Measurements from ENCODE around the gene CLEC3B.

The CLEC3B gene

DNA sequence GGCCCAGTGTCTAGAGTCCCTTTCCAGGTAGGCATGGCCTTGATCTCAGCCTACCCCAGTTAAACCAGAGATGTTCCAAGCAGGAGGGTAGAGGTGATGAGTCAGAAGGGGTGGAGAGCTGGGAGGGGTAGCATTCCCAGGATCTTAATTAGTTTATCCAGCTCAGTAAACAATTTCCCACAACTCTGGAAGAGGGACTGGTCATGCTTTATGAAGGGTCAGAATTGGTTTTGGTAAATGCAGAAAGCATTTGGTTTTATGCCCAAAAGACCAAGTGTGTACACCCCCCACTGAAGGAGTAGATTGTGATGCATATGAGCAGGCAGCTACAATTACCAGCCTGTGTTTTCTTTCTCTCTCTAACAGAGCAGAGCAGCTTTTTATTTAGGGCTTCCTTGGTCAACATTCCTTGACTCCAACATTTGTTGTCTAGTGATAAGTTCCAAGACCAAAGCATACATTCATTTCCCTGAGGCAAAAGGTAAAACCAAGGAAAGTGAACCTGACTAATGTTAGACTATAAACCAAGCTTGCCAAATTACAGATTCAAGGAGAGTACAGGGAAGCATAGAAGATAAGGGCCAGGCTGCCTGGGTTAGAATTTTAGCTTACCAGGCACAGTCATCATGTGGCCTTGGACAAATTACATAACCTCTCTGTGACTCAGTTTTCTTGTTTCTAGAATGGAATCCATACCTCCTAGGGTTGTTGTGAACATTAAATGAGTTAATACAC, 32.5 kb upstream of the CLEC3B start:
- Histone ChIP-seq H3K4me3 (ENCODE audit: control insufficient read depth in 1 of 7, extremely low read depth in 1 of 7, insufficient read depth in 4 of 7, low read depth in 2 of 7, low read length in 6 of 7) (no peak overlapping the region), H3K36me3 (ENCODE audit: control insufficient read depth in 4 of 4, insufficient read depth in 4 of 4, low read length in 3 of 4) (peaks cover 24 to 89% (median 54%) of the 10 kb centered on the region in 4 experiments), H3K4me1 (ENCODE audit: control extremely low read depth in 1 of 4, control insufficient read depth in 4 of 4, insufficient read depth in 4 of 4, low read length in 3 of 4) (peaks cover 0 to 3% (median 0%) of the 10 kb centered on the region in 4 experiments), H3K27ac (ENCODE audit: insufficient read depth in 1 of 2, low read depth in 1 of 2, low read length in 2 of 2, poor library complexity in 1 of 2, severe bottlenecking in 2 of 2) (no peak overlapping the region), H3K9me3 (ENCODE audit: control extremely low read depth in 1 of 5, control insufficient read depth in 4 of 5, insufficient read depth in 2 of 5, low read depth in 1 of 5, low read length in 4 of 5) (no peaks in the 10 kb centered on the region), H3K27me3 (replicated peaks in 2 of 5; ENCODE audit: control insufficient read depth in 4 of 5, insufficient read depth in 5 of 5, low read length in 4 of 5) (no peaks in the 10 kb centered on the region)
- POLR2A ChIA-PET, result no interaction called here
- CTCF ChIA-PET, result interaction anchor here (0.8 to 4.0 kb wide), 8 partner anchors 8 to 80 kb away, joined by 3 to 23 read pairs (median 4); no protein-coding TSS in a partner anchor
- DNase-seq, result no peak

DNA sequence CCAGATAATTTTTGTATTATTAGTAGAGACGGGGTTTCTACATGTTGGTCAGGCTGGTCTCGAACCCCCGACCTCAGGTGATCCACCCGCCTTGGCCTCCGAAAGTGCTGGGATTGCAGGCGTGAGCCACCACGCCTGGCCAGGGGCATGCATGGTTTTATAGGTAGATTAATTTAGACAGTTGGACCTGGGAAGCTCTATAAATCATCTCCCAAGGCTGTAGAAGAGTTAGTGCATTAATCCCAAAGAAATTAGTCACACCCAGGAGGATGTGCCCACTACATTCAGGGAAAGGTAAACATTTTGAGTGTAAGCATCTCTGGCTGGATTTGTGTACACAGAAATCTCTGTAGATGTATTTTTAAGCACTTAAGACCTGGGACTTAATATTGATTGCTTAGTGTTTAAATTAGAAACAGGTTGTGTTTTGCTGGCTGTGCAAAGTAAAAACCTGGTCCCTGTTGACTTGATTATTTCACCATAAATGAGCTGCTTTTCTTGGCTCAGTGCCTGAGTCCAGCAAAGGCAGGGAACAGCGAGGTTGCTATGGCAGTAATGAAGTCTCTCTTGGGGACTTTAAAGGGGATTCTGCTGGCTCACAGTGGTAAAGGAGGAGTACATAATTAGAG, 30.8 kb upstream of the CLEC3B start:
- no peak for DNase-seq
- ChIA-PET CTCF (interaction anchor here (1.3 kb wide), 1 partner anchor 43 kb away, joined by 3 read pairs; no protein-coding TSS in a partner anchor), POLR2A (no interaction called here)
- Histone ChIP-seq H3K36me3 (ENCODE audit: control insufficient read depth in 4 of 4, insufficient read depth in 4 of 4, low read length in 3 of 4) (peaks cover 21 to 89% (median 55%) of the 10 kb centered on the region in 4 experiments), H3K4me1 (ENCODE audit: control extremely low read depth in 1 of 4, control insufficient read depth in 4 of 4, insufficient read depth in 4 of 4, low read length in 3 of 4) (peaks cover 0 to 3% (median 0%) of the 10 kb centered on the region in 4 experiments), H3K4me3 (ENCODE audit: control insufficient read depth in 1 of 7, extremely low read depth in 1 of 7, insufficient read depth in 4 of 7, low read depth in 2 of 7, low read length in 6 of 7) (no peak overlapping the region), H3K9me3 (ENCODE audit: control extremely low read depth in 1 of 5, control insufficient read depth in 4 of 5, insufficient read depth in 2 of 5, low read depth in 1 of 5, low read length in 4 of 5) (no peaks in the 10 kb centered on the region), H3K27me3 (replicated peaks in 2 of 5; ENCODE audit: control insufficient read depth in 4 of 5, insufficient read depth in 5 of 5, low read length in 4 of 5) (no peaks in the 10 kb centered on the region), H3K27ac (ENCODE audit: insufficient read depth in 1 of 2, low read depth in 1 of 2, low read length in 2 of 2, poor library complexity in 1 of 2, severe bottlenecking in 2 of 2) (no peak overlapping the region)
- WGBS (ENCODE audit: insufficient coverage), result 88% methylated on average over 6 of the region's 8 CpGs

DNA sequence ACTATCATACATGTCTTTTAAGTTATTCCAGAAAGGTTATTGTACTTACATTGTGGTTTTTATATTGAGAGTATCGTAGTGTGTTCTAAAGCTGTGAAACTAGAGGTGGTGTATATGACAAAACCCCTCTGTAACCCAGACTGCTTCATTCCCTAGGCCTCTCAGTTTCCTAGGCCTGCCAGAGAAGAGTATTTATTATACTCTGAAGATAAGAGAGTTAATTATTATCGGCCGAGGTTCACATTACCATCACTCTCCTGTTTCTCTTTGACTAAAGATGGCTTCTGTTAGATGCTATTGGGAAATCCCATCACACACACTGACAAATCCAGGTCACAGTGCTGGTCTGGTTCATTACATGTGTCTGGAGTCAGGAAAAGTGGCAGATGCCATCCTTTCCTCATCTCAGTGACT, 29.5 kb upstream of the CLEC3B start:
- H3K4me3 ChIP-seq (ENCODE audit: control insufficient read depth in 1 of 7, extremely low read depth in 1 of 7, insufficient read depth in 4 of 7, low read depth in 2 of 7, low read length in 6 of 7), result no peak overlapping the region
- H3K9me3 ChIP-seq (ENCODE audit: control extremely low read depth in 1 of 5, control insufficient read depth in 4 of 5, insufficient read depth in 2 of 5, low read depth in 1 of 5, low read length in 4 of 5), result no peaks in the 10 kb centered on the region
- POLR2A ChIA-PET, result interaction anchor here (0.5 kb wide), 1 partner anchor 34 kb away, joined by 3 read pairs; no protein-coding TSS in a partner anchor
- H3K36me3 ChIP-seq (ENCODE audit: control insufficient read depth in 4 of 4, insufficient read depth in 4 of 4, low read length in 3 of 4), result peaks cover 16 to 87% (median 56%) of the 10 kb centered on the region in 4 experiments
- WGBS (ENCODE audit: insufficient coverage), result 100% methylated on average over 1 of the region's 3 CpGs
- H3K4me1 ChIP-seq (ENCODE audit: control extremely low read depth in 1 of 4, control insufficient read depth in 4 of 4, insufficient read depth in 4 of 4, low read length in 3 of 4), result peaks cover 0 to 3% (median 0%) of the 10 kb centered on the region in 4 experiments
- DNase-seq, result no peak
- CTCF ChIA-PET, result interaction anchor here (1.3 kb wide), 1 partner anchor 42 kb away, joined by 3 read pairs; no protein-coding TSS in a partner anchor
- H3K27me3 ChIP-seq (replicated peaks in 2 of 5; ENCODE audit: control insufficient read depth in 4 of 5, insufficient read depth in 5 of 5, low read length in 4 of 5), result no peaks in the 10 kb centered on the region
- no peak overlapping the region for H3K27ac ChIP-seq (ENCODE audit: insufficient read depth in 1 of 2, low read depth in 1 of 2, low read length in 2 of 2, poor library complexity in 1 of 2, severe bottlenecking in 2 of 2)

DNA sequence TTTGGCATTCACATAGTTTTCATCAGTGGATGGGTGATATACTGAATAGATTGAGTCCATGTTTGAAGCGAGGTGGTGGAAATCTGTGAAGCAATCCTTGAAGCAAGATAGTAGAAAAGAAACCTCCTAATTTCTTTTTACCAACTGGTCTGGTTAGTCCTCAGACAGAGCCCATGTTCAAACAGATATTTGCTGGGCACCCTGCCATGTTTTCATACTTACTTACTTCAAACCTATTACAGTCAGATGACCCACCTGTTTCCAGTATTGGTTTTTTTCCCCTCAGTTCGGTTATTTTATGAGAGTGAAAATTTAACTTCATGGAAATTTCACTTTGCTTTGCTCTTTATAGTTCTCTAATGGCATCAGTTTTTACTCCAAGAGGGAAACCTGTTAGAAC, 26.3 kb upstream of the CLEC3B start:
- WGBS (ENCODE audit: insufficient coverage), result no CpG with 5 or more reads among the region's 2 CpGs
- Histone ChIP-seq H3K4me3 (ENCODE audit: control insufficient read depth in 1 of 7, extremely low read depth in 1 of 7, insufficient read depth in 4 of 7, low read depth in 2 of 7, low read length in 6 of 7) (no peak overlapping the region), H3K9me3 (ENCODE audit: control extremely low read depth in 1 of 5, control insufficient read depth in 4 of 5, insufficient read depth in 2 of 5, low read depth in 1 of 5, low read length in 4 of 5) (no peaks in the 10 kb centered on the region), H3K36me3 (ENCODE audit: control insufficient read depth in 4 of 4, insufficient read depth in 4 of 4, low read length in 3 of 4) (peaks cover 23 to 78% (median 57%) of the 10 kb centered on the region in 4 experiments), H3K27me3 (replicated peaks in 2 of 5; ENCODE audit: control insufficient read depth in 4 of 5, insufficient read depth in 5 of 5, low read length in 4 of 5) (no peaks in the 10 kb centered on the region), H3K4me1 (ENCODE audit: control extremely low read depth in 1 of 4, control insufficient read depth in 4 of 4, insufficient read depth in 4 of 4, low read length in 3 of 4) (peaks cover 0 to 13% (median 5%) of the 10 kb centered on the region in 4 experiments), H3K27ac (ENCODE audit: insufficient read depth in 1 of 2, low read depth in 1 of 2, low read length in 2 of 2, poor library complexity in 1 of 2, severe bottlenecking in 2 of 2) (no peak overlapping the region)
- CTCF ChIA-PET, result interaction anchor here (1.0 to 4.0 kb wide), 2 partner anchors 13 to 33 kb away, joined by 3 to 24 read pairs; no protein-coding TSS in a partner anchor
- POLR2A ChIA-PET, result no interaction called here
- no peak for DNase-seq

DNA sequence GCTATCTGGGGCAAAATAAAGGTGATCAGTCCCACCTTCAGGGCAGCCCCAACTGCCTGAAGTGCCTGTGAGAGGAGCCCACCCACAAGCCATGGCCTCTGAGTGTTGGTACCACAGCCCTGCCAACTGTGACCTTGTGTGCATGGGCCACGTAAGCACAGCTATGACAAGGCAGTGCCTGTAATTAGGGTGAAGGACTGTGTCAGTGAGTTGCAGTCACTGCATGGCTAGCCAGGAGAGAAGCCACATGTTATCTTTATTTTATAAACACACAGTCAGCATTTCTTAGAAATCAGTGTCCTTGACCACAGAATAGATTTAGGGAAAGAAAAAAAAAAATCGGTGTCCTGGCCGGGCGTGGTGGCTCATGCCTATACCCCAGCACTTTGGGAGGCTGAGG, 25.3 kb upstream of the CLEC3B start:
- H3K9me3 ChIP-seq (ENCODE audit: control extremely low read depth in 1 of 5, control insufficient read depth in 4 of 5, insufficient read depth in 2 of 5, low read depth in 1 of 5, low read length in 4 of 5), result peaks cover 0 to 5% (median 3%) of the 10 kb centered on the region in 5 experiments
- WGBS (ENCODE audit: insufficient coverage), result 100% methylated on average over 3 of the region's 4 CpGs
- POLR2A ChIA-PET, result no interaction called here
- no peak overlapping the region for H3K4me3 ChIP-seq (ENCODE audit: control insufficient read depth in 1 of 7, extremely low read depth in 1 of 7, insufficient read depth in 4 of 7, low read depth in 2 of 7, low read length in 6 of 7)
- H3K27ac ChIP-seq (ENCODE audit: insufficient read depth in 1 of 2, low read depth in 1 of 2, low read length in 2 of 2, poor library complexity in 1 of 2, severe bottlenecking in 2 of 2), result no peak overlapping the region
- CTCF ChIA-PET, result interaction anchor here (1.0 to 4.0 kb wide), 3 partner anchors 10 to 34 kb away, joined by 3 to 24 read pairs (median 4); no protein-coding TSS in a partner anchor
- no peak for DNase-seq
- H3K27me3 ChIP-seq (replicated peaks in 2 of 5; ENCODE audit: control insufficient read depth in 4 of 5, insufficient read depth in 5 of 5, low read length in 4 of 5), result no peaks in the 10 kb centered on the region
- H3K36me3 ChIP-seq (ENCODE audit: control insufficient read depth in 4 of 4, insufficient read depth in 4 of 4, low read length in 3 of 4), result peaks cover 26 to 83% (median 62%) of the 10 kb centered on the region in 4 experiments
- H3K4me1 ChIP-seq (ENCODE audit: control extremely low read depth in 1 of 4, control insufficient read depth in 4 of 4, insufficient read depth in 4 of 4, low read length in 3 of 4), result peaks cover 0 to 13% (median 6%) of the 10 kb centered on the region in 4 experiments

DNA sequence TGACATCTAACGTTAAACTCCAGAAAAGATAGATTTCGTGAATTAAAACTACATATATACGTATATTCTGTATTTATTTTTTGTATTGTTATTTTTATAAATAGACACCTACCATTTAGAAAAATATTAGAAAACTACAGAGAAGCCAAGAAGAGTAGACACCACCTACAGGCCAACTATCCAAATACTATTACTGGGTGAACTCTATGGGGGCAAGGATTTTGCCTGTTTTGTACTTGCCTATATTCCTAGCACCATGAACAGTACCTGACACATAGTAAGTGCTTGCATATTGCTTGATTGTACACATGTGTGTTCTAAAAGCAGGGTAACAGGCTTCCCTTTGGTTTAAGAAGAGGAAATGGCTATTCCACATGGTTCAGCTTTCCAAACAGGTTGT, 24.4 kb upstream of the CLEC3B start:
- peaks cover 0 to 5% (median 3%) of the 10 kb centered on the region in 5 experiments for H3K9me3 ChIP-seq (ENCODE audit: control extremely low read depth in 1 of 5, control insufficient read depth in 4 of 5, insufficient read depth in 2 of 5, low read depth in 1 of 5, low read length in 4 of 5)
- no peaks in the 10 kb centered on the region for H3K27me3 ChIP-seq (replicated peaks in 2 of 5; ENCODE audit: control insufficient read depth in 4 of 5, insufficient read depth in 5 of 5, low read length in 4 of 5)
- peaks cover 26 to 75% (median 57%) of the 10 kb centered on the region in 4 experiments for H3K36me3 ChIP-seq (ENCODE audit: control insufficient read depth in 4 of 4, insufficient read depth in 4 of 4, low read length in 3 of 4)
- no peak for DNase-seq
- no peak overlapping the region for H3K4me3 ChIP-seq (ENCODE audit: control insufficient read depth in 1 of 7, extremely low read depth in 1 of 7, insufficient read depth in 4 of 7, low read depth in 2 of 7, low read length in 6 of 7)
- WGBS (ENCODE audit: insufficient coverage), result no CpG with 5 or more reads among the region's 3 CpGs
- peaks cover 0 to 13% (median 6%) of the 10 kb centered on the region in 4 experiments for H3K4me1 ChIP-seq (ENCODE audit: control extremely low read depth in 1 of 4, control insufficient read depth in 4 of 4, insufficient read depth in 4 of 4, low read length in 3 of 4)
- CTCF ChIA-PET, result interaction anchor here (1.1 to 4.0 kb wide), 3 partner anchors 11 to 16 kb away, joined by 4 to 24 read pairs (median 4); no protein-coding TSS in a partner anchor
- POLR2A ChIA-PET, result interaction anchor here (0.8 to 2.0 kb wide), 2 partner anchors 10 to 11 kb away, joined by 3 to 5 read pairs; no protein-coding TSS in a partner anchor
- H3K27ac ChIP-seq (ENCODE audit: insufficient read depth in 1 of 2, low read depth in 1 of 2, low read length in 2 of 2, poor library complexity in 1 of 2, severe bottlenecking in 2 of 2), result no peak overlapping the region
